GM19463 (cell line): ENCODE results near the gene CTBP2.
A peak's percentile ranks its signal among the peaks of the same experiment; 100 is the strongest.

ENCODE experiments used
- ATAC-seq: cut with Tn5 transposase; IDR thresholded peaks from one replicate; pipeline ENCODE4 v1.9.1; 2021; ENCODE audit warnings: mild to moderate bottlenecking, moderate library complexity; ENCODE audit not compliant: unreplicated experiment

Gene CTBP2

GRCh38 chr10:125159932-125160855 lies at the start of gene CTBP2:
CTBP2 (minus strand) TSS chr10:125160563.
- no peak for ATAC-seq

DNA sequence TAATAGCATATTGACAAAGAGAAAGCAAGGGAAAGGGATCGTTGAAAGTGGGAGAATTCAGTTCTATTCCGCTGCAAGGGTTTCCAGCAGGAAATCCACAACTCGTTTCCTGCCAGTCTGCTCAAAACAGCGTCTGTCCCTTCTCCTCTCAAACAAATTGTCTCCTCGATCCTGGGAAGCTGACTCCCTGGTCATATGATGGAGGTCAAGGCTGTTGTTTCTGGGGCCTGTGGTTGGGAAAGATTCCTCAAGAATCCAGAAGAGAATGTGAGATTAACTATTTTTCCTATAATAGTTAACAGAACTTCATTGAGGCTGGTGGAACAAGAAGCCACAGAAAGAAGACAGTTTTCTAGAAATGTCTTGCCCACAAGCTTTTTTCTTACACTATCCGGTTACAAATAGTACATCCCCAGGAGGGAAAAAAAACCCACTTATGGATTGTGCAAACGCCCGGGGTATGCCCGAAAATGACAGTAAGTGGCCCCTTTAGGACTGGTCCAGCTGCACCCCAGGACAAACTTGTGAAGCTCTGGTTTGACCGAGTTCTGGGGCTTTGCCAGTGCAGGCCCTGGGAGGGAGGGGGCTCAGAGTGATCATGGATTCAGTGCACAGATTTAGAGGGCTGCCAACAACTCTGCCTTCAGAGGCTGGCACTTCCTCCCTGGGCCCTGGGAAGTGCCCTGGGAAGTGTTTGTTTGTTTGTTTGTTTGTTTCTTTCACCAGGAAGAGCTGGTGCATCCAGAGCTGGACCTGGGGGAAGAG lies 49.4 kb upstream of the CTBP2 start:
- ATAC-seq, result no peak

GRCh38 chr10:125208854-125209565 lies 48.6 kb upstream of the CTBP2 start:
- ATAC-seq, result no peak

GRCh38 chr10:125206623-125207022 lies 46.3 kb upstream of the CTBP2 start:
- no peak for ATAC-seq

DNA sequence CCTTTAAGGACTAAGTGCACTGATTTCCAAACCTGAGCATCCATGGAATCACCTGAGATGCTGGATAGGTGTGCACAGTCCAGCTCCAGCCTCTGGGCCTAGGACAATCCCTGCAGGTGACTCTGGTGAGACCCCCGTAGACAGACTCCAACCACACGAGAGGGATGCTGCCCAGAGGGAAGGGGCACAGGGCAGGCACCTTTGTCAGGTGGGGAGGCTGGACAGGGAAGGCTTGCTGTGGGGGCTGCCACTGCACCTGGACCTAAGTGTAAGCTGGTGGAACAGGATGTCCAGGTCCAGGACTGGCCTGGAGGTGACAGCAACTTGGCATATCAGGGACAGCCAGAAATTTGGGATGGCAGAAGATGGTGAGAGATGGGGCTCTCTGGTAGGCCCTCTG lies 45.1 kb upstream of the CTBP2 start:
- no peak for ATAC-seq

DNA sequence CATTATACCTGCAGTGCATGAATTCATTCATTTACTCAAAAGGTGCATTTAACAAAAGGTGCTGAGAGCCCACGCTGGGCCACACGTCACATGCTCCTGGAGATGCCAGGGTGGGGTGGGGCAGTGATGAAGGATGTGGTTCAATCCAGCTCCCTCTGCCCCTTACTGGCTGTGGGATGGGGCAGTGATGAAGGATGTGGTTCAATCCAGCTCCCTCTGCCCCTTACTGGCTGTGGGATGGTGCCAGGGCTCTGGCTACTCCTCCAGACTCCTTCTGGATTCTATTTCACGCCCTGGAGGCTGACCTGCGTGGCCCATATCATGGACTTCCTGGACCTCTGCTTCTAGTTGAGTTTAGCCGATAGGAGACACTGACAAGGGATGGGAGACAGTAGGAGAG lies 44.0 kb upstream of the CTBP2 start:
- ATAC-seq, result no peak

GRCh38 chr10:125203186-125203800 lies 42.9 kb upstream of the CTBP2 start:
- ATAC-seq, result no peak

GRCh38 chr10:125201791-125202622 lies 41.6 kb upstream of the CTBP2 start:
- ATAC-seq, result no peak

DNA sequence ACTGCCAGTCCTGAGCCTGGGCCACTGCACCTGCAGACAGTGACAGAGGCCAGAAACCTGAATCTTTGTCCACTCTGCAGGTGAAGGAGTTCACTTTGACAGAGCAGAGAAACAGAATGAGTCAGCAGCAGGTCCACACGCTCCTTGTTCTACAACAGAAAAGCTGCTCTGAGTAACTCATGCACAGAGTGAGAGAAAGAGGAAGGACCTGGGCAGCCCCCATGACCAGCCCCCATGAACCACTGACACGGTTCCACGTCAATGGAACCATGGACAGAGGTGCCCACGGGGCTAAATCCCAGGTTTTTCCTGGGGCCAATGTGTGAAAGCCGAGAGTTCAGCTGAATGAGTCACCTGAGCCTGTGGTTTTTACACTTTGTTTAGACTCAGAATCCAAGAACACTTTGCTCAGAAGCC lies 40.8 kb upstream of the CTBP2 start:
- ATAC-seq, result peak; percentile 79

DNA sequence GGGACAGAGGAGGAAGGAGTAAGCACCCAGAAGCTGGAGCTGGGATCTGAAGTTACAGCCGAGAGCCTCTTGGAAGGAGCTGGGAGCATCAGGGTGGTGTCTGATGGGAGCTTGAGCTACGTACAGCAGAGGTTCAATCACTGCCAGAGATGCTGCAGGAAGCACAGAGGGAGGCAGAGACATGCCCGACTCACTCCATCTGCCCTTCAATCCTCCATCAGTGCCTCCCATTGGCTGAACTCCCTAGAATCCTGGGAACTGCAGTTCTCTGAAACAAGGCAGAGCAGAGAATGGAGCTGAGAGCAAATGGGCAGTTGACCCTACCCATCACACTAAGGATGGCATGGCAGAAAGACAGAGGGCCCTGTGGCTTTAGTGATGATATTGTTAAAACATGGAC lies 40.0 kb upstream of the CTBP2 start:
- ATAC-seq, result no peak

GRCh38 chr10:125199270-125199669 lies 38.9 kb upstream of the CTBP2 start:
- ATAC-seq, result no peak

DNA sequence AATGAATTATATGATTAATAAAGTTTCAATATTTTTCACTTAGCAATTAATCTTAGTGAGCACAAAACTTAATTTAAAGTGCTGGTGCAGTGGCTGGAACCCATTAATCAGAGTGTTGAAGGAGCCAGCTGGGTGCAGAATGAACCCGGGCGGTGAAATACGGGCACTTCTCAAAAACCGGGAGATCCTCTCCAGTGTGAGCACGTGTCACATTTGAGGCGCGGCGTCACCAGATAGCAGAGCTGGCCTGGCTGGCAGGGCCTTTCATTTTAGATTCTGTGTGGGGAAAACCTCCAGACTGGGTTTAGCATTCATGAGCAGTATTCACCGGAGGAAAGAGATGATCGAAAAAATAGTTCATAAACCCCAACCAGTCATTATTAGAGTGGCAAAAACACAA lies 34.5 kb upstream of the CTBP2 start:
- no peak for ATAC-seq

GRCh38 chr10:125193306-125193877 lies 33.0 kb upstream of the CTBP2 start:
- no peak for ATAC-seq

DNA sequence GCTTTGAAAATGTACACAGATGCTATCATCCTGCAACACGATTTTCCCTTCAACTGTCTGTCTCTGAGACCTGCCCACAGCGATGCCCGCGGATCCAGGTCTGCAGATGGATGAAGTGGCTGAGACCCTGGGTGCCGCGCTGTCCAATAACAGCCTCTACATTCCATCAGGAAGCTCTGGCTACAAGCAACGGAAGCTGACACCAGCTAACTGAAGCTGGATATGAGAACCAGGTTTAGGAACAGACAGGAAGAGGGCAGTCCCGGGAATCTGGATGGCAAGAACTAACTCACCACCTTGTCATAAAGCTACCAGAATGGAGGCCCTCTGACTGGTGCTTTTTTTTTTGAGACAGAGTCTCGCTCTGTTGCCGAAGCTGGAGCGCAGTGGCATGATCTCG lies 32.3 kb upstream of the CTBP2 start:
- ATAC-seq, result no peak

DNA sequence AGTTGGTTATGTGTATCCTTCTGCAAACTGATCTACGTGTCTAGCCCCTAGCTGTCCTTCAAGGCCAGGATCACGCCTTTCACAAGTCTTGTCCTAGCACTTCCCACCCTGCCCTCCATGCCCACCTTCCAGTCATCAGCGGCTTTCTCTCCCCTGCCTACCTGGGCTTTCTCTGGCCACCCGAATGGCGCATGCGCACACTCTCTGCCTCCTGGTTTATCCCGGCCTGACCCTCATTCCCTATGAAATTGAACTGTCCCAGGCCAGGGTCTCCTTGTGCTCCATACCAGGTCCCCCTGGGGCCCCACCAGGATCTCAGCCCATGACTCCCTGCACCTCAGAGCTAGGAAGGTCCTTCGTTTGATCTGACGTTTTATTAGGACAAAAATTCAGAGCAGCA lies 31.6 kb upstream of the CTBP2 start:
- ATAC-seq, result no peak

DNA sequence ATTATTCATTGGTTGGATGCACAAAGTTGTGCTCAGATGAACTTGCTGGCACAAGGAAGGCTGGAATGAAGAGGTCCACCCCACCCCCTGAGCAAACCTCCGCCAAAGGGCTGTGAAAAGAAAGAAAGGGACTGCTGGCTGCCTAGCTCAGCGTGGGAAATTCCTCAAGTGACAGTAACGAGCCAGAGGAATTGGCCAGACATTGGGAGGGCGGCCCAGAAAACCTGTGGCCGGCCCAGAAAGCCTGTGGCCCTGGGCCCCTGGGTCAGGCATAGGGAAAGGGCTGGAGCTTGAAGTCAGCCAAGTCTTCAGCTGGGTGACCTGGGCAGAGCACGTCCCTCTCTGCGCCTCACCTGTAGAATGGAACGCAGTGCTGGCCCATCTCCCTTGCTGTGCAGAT lies 30.6 kb upstream of the CTBP2 start:
- no peak for ATAC-seq

DNA sequence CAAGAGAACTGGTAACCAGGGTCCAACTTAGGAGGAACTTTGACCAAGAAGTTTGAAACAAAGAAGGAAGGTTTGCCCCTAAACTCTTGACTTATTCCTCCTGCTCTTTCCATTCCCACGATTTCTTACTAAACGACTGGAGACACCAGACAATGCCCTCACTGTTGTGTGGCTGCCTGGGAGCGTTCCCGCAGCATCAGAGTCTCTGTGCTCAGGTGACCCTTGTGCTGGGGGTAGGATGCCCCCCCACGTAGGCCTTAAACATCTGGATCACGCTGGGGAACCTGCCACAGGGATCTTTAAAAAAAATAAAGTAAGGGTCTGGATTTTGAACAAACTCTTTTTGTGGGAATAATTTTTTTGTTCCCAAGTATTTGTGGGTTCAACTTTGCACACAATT lies 30.1 kb upstream of the CTBP2 start:
- ATAC-seq, result no peak

- no peak for ATAC-seq
Observed at GRCh38 chr10:125189162-125189561, 28.8 kb upstream of the CTBP2 start.

GRCh38 chr10:125187238-125188194 lies 27.2 kb upstream of the CTBP2 start:
- no peak for ATAC-seq
